Effector memory CD4-positive, alpha-beta T cell (primary cell): ENCODE results near the gene TUBGCP2.

ENCODE experiments used
- DNase-seq, 3 donors: peaks; one replicate each; pipeline ENCODE4 v3.0.0-alpha.2; 2020
- H3K27ac ChIP-seq: 2 replicates; pipeline ENCODE4 v1.7.0; 2013; ENCODE audit warnings: mild to moderate bottlenecking, low read length, moderate library complexity; ENCODE audit not compliant: insufficient read depth, poor library complexity, severe bottlenecking
- H3K27me3 ChIP-seq: replicated peaks from 2 replicates; pipeline ENCODE4 v1.7.0; 2013; ENCODE audit warnings: mild to moderate bottlenecking, low read length; ENCODE audit not compliant: insufficient read depth, control insufficient read depth, poor library complexity, severe bottlenecking
- H3K36me3 ChIP-seq: 2 replicates; pipeline ENCODE4 v1.7.0; 2013; ENCODE audit warnings: mild to moderate bottlenecking, low read length, moderate library complexity; ENCODE audit not compliant: control insufficient read depth, insufficient read depth
- H3K4me1 ChIP-seq: 2 replicates; pipeline ENCODE4 v1.7.0; 2013; ENCODE audit warnings: low read length, mild to moderate bottlenecking; ENCODE audit not compliant: control insufficient read depth, insufficient read depth, poor library complexity, severe bottlenecking
- H3K4me3 ChIP-seq: 2 replicates; pipeline ENCODE4 v1.7.0; 2013; ENCODE audit warnings: low read length, low read depth, mild to moderate bottlenecking; ENCODE audit not compliant: insufficient read depth, poor library complexity, severe bottlenecking
- H3K9me3 ChIP-seq: 2 replicates; pipeline ENCODE4 v1.7.0; 2013; ENCODE audit warnings: mild to moderate bottlenecking, low read length, moderate library complexity; ENCODE audit not compliant: control insufficient read depth

Gene TUBGCP2

GRCh38 chr10:133249975-133250754 is 58.5 kb downstream of the TUBGCP2 start:
- DNase-seq = no peak
- Histone ChIP-seq H3K4me3 (no peak overlapping the region), H3K9me3 (no peaks in the 10 kb centered on the region), H3K36me3 (no peaks in the 10 kb centered on the region), H3K27me3 (no peaks in the 10 kb centered on the region), H3K4me1 (no peaks in the 10 kb centered on the region), H3K27ac (no peak overlapping the region)

GRCh38 chr10:133249094-133249780 is 59.4 kb downstream of the TUBGCP2 start:
- DNase-seq = no peak
- H3K27me3 ChIP-seq = no peaks in the 10 kb centered on the region
- no peak overlapping the region for H3K27ac ChIP-seq
- H3K4me1 ChIP-seq = no peaks in the 10 kb centered on the region
- no peaks in the 10 kb centered on the region for H3K36me3 ChIP-seq
- H3K4me3 ChIP-seq = no peak overlapping the region
- no peaks in the 10 kb centered on the region for H3K9me3 ChIP-seq

- no peak for DNase-seq
- H3K4me1 ChIP-seq = no peaks in the 10 kb centered on the region
- H3K27ac ChIP-seq = no peak overlapping the region
- no peak overlapping the region for H3K4me3 ChIP-seq
- no peaks in the 10 kb centered on the region for H3K36me3 ChIP-seq
- H3K27me3 ChIP-seq = no peaks in the 10 kb centered on the region
- H3K9me3 ChIP-seq = no peaks in the 10 kb centered on the region
These were observed 60.3 kb downstream of the TUBGCP2 start for GRCh38 chr10:133248334-133248715.

GRCh38 chr10:133247681-133248333 is 60.9 kb downstream of the TUBGCP2 start:
- Histone ChIP-seq H3K27me3 (peaks cover 2% of the 10 kb centered on the region), H3K4me3 (no peak overlapping the region)

GRCh38 chr10:133246236-133246626 is 62.4 kb downstream of the TUBGCP2 start:
- no peaks in the 10 kb centered on the region for H3K36me3 ChIP-seq
- H3K4me1 ChIP-seq = peaks cover 6% of the 10 kb centered on the region
- H3K4me3 ChIP-seq = no peak overlapping the region
- H3K9me3 ChIP-seq = no peaks in the 10 kb centered on the region
- peaks cover 12% of the 10 kb centered on the region for H3K27me3 ChIP-seq
- no peak for DNase-seq
- no peak overlapping the region for H3K27ac ChIP-seq

More at GRCh38 chr10:133247681-133248333, 60.9 kb downstream of the TUBGCP2 start:
- no peaks in the 10 kb centered on the region for H3K4me1 ChIP-seq
- no peaks in the 10 kb centered on the region for H3K9me3 ChIP-seq
- no peak for DNase-seq
- no peaks in the 10 kb centered on the region for H3K36me3 ChIP-seq
- H3K27ac ChIP-seq = no peak overlapping the region

- Histone ChIP-seq H3K9me3 (no peaks in the 10 kb centered on the region), H3K4me1 (peaks cover 10% of the 10 kb centered on the region), H3K36me3 (no peaks in the 10 kb centered on the region), H3K27me3 (peaks cover 16% of the 10 kb centered on the region), H3K4me3 (no peak overlapping the region), H3K27ac (no peak overlapping the region)
- DNase-seq = no peak
These were observed 63.0 kb downstream of the TUBGCP2 start for GRCh38 chr10:133245439-133246235.

- H3K4me1 ChIP-seq = peaks cover 10% of the 10 kb centered on the region
- no peak overlapping the region for H3K27ac ChIP-seq
- H3K9me3 ChIP-seq = no peaks in the 10 kb centered on the region
- no peaks in the 10 kb centered on the region for H3K36me3 ChIP-seq
- H3K27me3 ChIP-seq = peaks cover 32% of the 10 kb centered on the region
- no peak for DNase-seq
- H3K4me3 ChIP-seq = no peak overlapping the region
These were observed 65.1 kb downstream of the TUBGCP2 start for GRCh38 chr10:133243593-133243992.

- H3K9me3 ChIP-seq = no peaks in the 10 kb centered on the region
- H3K4me1 ChIP-seq = peaks cover 11% of the 10 kb centered on the region
- no peaks in the 10 kb centered on the region for H3K36me3 ChIP-seq
- H3K4me3 ChIP-seq = no peak overlapping the region
- no peak overlapping the region for H3K27ac ChIP-seq
- DNase-seq = no peak
- peaks cover 40% of the 10 kb centered on the region for H3K27me3 ChIP-seq
These were observed 65.9 kb downstream of the TUBGCP2 start for GRCh38 chr10:133242611-133243356.

- H3K27me3 ChIP-seq = peaks cover 50% of the 10 kb centered on the region
- no peak overlapping the region for H3K27ac ChIP-seq
- no peaks in the 10 kb centered on the region for H3K9me3 ChIP-seq
- H3K4me1 ChIP-seq = peaks cover 23% of the 10 kb centered on the region
- DNase-seq = no peak
- H3K4me3 ChIP-seq = peak overlapping the region; percentile 40
- H3K36me3 ChIP-seq = no peaks in the 10 kb centered on the region
These were observed 67.0 kb downstream of the TUBGCP2 start for GRCh38 chr10:133241501-133242205.
